ENCODE data around the gene HIRA. TPM values are rescaled to one million over a fixed set of nuclear protein-coding genes. Genes with fewer than 3 reads are reported as not detected.
"Not testable (repeated sequence)": the region's sequence is repeated elsewhere in the genome, so short reads cannot be mapped to it uniquely, and the experiment has no call there.

HIRA gene
- total RNA-seq, 1 experiment from 2014 or later, result 24.3 TPM

DNA sequence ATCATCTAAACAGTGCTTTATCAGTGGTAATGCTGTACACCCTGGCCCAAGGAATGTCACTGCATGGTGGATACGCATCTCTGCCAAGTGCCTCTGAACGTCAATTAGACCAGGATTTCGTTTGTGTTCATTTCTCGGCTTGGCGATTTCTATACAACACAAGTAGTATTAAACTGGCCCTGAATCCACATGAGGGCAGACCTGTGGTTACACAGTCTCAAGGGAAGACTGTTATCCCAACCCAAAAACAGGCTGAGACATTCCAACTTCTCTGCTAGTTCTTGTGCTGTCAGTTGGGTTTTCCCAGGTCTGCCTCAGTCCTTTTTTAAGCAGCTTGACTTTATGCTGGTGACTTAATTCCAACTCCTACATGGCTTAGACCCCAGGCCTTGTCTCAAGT is 58.1 kb downstream of the HIRA start:
- Mint-ChIP-seq H3K4me3 (ENCODE audit: unreplicated experiment) (no peak overlapping the region), H3K27me3 (ENCODE audit: insufficient read depth, unreplicated experiment) (no peaks in the 10 kb centered on the region), H3K4me1 (ENCODE audit: insufficient read depth, unreplicated experiment) (no peaks in the 10 kb centered on the region), H3K36me3 (ENCODE audit: insufficient read depth, unreplicated experiment) (peaks cover 61% of the 10 kb centered on the region), H3K27ac (ENCODE audit: low read depth, unreplicated experiment) (no peak overlapping the region), H3K9me3 (ENCODE audit: unreplicated experiment) (no peaks in the 10 kb centered on the region)
- intact Hi-C loops (cut with micrococcal nuclease), result no loop called here
- no TSS peak for BruUV-seq (replicated peaks)
- DNase-seq (ENCODE audit: unreplicated experiment), result no peak
- TF ChIP-seq, protein P1, sequence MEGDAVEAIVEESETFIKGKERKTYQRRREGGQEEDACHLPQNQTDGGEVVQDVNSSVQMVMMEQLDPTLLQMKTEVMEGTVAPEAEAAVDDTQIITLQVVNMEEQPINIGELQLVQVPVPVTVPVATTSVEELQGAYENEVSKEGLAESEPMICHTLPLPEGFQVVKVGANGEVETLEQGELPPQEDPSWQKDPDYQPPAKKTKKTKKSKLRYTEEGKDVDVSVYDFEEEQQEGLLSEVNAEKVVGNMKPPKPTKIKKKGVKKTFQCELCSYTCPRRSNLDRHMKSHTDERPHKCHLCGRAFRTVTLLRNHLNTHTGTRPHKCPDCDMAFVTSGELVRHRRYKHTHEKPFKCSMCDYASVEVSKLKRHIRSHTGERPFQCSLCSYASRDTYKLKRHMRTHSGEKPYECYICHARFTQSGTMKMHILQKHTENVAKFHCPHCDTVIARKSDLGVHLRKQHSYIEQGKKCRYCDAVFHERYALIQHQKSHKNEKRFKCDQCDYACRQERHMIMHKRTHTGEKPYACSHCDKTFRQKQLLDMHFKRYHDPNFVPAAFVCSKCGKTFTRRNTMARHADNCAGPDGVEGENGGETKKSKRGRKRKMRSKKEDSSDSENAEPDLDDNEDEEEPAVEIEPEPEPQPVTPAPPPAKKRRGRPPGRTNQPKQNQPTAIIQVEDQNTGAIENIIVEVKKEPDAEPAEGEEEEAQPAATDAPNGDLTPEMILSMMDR (IDR thresholded peaks at IDR 0.05; ENCODE audit: unreplicated experiment), result no peak
- CTCF ChIA-PET, result interaction anchor here (1.6 kb wide), 1 partner anchor 73 kb away, joined by 3 read pairs; no protein-coding TSS in a partner anchor
- POLR2A ChIA-PET, result interaction anchor here (1.2 kb wide), 1 partner anchor 19 kb away, joined by 4 read pairs; no protein-coding TSS in a partner anchor

DNA sequence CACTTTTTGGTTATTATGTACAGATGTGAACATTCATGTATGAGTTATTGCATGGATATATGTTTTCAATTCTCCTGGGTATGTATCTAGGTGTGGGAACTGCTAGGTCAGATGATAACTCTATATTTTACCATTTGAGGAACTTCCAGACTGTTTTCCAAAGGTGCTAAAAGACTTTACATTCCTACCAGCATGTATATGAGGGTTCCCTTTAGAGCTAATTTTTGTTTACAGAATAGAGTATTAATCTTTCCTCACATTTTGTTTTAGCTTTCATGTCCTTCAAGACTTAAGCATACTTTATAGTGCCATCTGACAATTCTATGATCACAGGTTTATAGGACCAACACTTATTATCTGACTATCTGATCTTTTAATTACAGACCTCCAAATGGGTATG is 59.6 kb downstream of the HIRA start:
- no TSS peak for BruUV-seq (replicated peaks)
- CTCF ChIA-PET, result interaction anchor here (0.6 to 1.6 kb wide), 3 partner anchors 27 to 71 kb away, joined by 3 read pairs; no protein-coding TSS in a partner anchor
- no peak overlapping the region for H3K27ac Mint-ChIP-seq (ENCODE audit: low read depth, unreplicated experiment)
- peaks cover 69% of the 10 kb centered on the region for H3K36me3 Mint-ChIP-seq (ENCODE audit: insufficient read depth, unreplicated experiment)
- no peak for DNase-seq (ENCODE audit: unreplicated experiment)
- H3K4me3 Mint-ChIP-seq (ENCODE audit: unreplicated experiment), result no peak overlapping the region
- intact Hi-C loops (cut with micrococcal nuclease), result no loop called here
- POLR2A ChIA-PET, result interaction anchor here (1.2 kb wide), 1 partner anchor 18 kb away, joined by 4 read pairs; no protein-coding TSS in a partner anchor
- H3K4me1 Mint-ChIP-seq (ENCODE audit: insufficient read depth, unreplicated experiment), result no peaks in the 10 kb centered on the region
- H3K9me3 Mint-ChIP-seq (ENCODE audit: unreplicated experiment), result no peaks in the 10 kb centered on the region
- H3K27me3 Mint-ChIP-seq (ENCODE audit: insufficient read depth, unreplicated experiment), result no peaks in the 10 kb centered on the region
- TF ChIP-seq, protein P1 (IDR thresholded peaks at IDR 0.05; ENCODE audit: unreplicated experiment), result no peak

DNA sequence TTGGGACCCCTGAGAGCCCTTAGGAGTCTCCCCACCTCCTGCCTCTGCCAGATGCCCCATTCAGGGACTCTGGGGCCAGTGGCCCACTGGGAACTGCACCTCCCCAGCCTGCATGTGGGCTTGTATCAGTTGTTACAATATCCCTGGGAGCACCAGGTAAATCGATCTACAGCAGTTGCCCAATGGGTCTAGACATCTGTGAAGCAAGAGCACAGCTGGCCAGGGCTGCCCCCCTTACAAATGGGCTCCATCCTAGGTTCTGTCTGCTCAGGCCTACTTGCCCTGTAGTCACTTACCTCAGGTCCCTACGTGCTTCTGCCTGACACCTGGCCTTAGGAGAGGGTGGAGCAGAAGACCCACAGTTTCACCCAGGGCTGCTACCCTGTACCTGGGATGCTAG is 62.7 kb downstream of the HIRA start:
- Mint-ChIP-seq H3K36me3 (ENCODE audit: insufficient read depth, unreplicated experiment) (peaks cover 74% of the 10 kb centered on the region), H3K9me3 (ENCODE audit: unreplicated experiment) (no peaks in the 10 kb centered on the region), H3K27ac (ENCODE audit: low read depth, unreplicated experiment) (no peak overlapping the region), H3K4me3 (ENCODE audit: unreplicated experiment) (no peak overlapping the region), H3K4me1 (ENCODE audit: insufficient read depth, unreplicated experiment) (no peaks in the 10 kb centered on the region), H3K27me3 (ENCODE audit: insufficient read depth, unreplicated experiment) (no peaks in the 10 kb centered on the region)
- ChIA-PET CTCF (interaction anchor here (0.5 to 0.8 kb wide), 2 partner anchors 26 to 317 kb away, joined by 3 read pairs; no protein-coding TSS in a partner anchor), POLR2A (interaction anchor here (0.7 kb wide), 1 partner anchor 19 kb away, joined by 3 read pairs; no protein-coding TSS in a partner anchor)
- TF ChIP-seq, protein P1 (IDR thresholded peaks at IDR 0.05; ENCODE audit: unreplicated experiment), result no peak
- no peak for DNase-seq (ENCODE audit: unreplicated experiment)
- BruUV-seq (replicated peaks), result no TSS peak
- intact Hi-C loops (cut with micrococcal nuclease), result no loop called here

DNA sequence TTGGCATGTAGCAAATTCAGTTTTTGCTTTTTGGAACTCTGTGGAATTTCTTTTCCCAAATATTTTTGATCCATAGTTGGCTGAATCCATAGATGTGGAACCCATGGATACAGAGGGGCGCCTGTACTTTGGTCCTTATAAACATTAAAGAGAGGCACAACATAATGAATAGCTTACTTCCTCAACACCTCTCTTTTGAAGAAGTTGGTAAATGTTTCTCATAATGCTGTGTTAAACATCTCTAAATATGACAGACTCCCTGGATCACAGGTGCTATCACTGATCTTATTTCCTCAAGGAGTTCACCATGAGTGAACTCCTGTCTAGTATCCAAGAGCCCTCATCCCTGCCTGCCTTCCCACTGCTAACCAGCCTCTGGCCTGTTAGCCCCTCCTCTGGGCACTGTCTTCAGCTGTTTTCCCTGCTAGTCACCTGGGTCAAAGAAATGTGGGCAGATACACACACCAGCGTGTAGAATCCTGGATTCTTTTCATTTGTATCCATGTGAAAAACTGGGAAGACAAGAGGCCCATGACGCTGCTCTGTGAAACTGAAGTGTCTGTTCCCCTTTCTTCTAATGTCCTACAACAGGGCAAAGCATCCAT is 63.7 kb downstream of the HIRA start:
- Mint-ChIP-seq H3K36me3 (ENCODE audit: insufficient read depth, unreplicated experiment) (peaks cover 73% of the 10 kb centered on the region), H3K9me3 (ENCODE audit: unreplicated experiment) (no peaks in the 10 kb centered on the region), H3K27ac (ENCODE audit: low read depth, unreplicated experiment) (no peak overlapping the region), H3K4me1 (ENCODE audit: insufficient read depth, unreplicated experiment) (no peaks in the 10 kb centered on the region), H3K4me3 (ENCODE audit: unreplicated experiment) (no peak overlapping the region), H3K27me3 (ENCODE audit: insufficient read depth, unreplicated experiment) (no peaks in the 10 kb centered on the region)
- intact Hi-C loops (cut with micrococcal nuclease), result no loop called here
- no peak for DNase-seq (ENCODE audit: unreplicated experiment)
- TF ChIP-seq, protein P1 (IDR thresholded peaks at IDR 0.05; ENCODE audit: unreplicated experiment), result no peak
- no TSS peak for BruUV-seq (replicated peaks)
- ChIA-PET POLR2A (interaction anchor here (0.5 to 0.7 kb wide), 2 partner anchors 10 to 18 kb away, joined by 3 read pairs; no protein-coding TSS in a partner anchor), CTCF (no interaction called here)

DNA sequence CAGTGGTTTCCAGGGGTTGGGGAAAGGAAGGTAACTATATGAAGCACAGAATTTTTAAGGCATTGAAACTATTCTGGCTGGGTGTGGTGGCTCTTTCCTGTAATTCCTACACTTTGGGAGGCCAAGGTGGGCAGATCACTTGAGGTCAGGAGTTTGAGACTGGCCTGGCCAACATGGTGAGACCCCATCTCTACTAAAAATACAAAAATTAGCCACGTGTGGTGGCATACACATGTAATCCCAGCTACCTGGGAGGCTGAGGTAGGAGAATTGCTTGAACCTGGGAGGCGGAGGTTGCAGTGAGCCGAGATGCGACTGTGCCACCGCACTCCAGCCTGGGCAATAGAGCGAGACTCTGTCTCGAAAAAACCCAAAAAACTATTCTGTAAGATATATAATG is 68.0 kb downstream of the HIRA start:
- H3K4me1 Mint-ChIP-seq (ENCODE audit: insufficient read depth, unreplicated experiment); POLR2A ChIA-PET; H3K27me3 Mint-ChIP-seq (ENCODE audit: insufficient read depth, unreplicated experiment); H3K4me3 Mint-ChIP-seq (ENCODE audit: unreplicated experiment); DNase-seq (ENCODE audit: unreplicated experiment); H3K9me3 Mint-ChIP-seq (ENCODE audit: unreplicated experiment); BruUV-seq (replicated peaks); CTCF ChIA-PET; H3K27ac Mint-ChIP-seq (ENCODE audit: low read depth, unreplicated experiment); intact Hi-C loops (cut with micrococcal nuclease): not testable (repeated sequence)
- H3K36me3 Mint-ChIP-seq (ENCODE audit: insufficient read depth, unreplicated experiment), result peaks cover 79% of the 10 kb centered on the region

Measured in MCF 10A (cell line).